Ishikawa (cell line): ENCODE data around the gene SLX1B.
"Not testable (repeated sequence)": the region's sequence is repeated elsewhere in the genome, so short reads cannot be mapped to it uniquely, and the experiment has no call there.

Experiments used
- CEBPB ChIP-seq: IDR thresholded peaks from 2 replicates; pipeline ENCODE4 v1.6.1; 2012
- CREB1 ChIP-seq: IDR thresholded peaks from 2 replicates; pipeline ENCODE4 v1.6.1; 2012; ENCODE audit warnings: low read depth
- EGR1 ChIP-seq: IDR thresholded peaks from 2 replicates; pipeline ENCODE4 v1.6.1; 2012
- EP300 ChIP-seq: IDR thresholded peaks from 2 replicates; pipeline ENCODE4 v1.6.1; 2012; ENCODE audit warnings: borderline replicate concordance
- FOXM1 ChIP-seq: IDR thresholded peaks from 2 replicates; pipeline ENCODE4 v1.6.1; 2012; ENCODE audit warnings: low read depth, borderline replicate concordance
- NFIC ChIP-seq: IDR thresholded peaks from 2 replicates; pipeline ENCODE4 v1.6.1; 2012
- RAD21 ChIP-seq: IDR thresholded peaks from 2 replicates; pipeline ENCODE4 v1.6.1; 2012; ENCODE audit warnings: low read depth
- TAF1 ChIP-seq: IDR thresholded peaks from 2 replicates; pipeline ENCODE4 v1.6.1; 2012; ENCODE audit warnings: low read depth, mild to moderate bottlenecking
- TCF12 ChIP-seq: IDR thresholded peaks from 2 replicates; pipeline ENCODE4 v1.6.1; 2012; ENCODE audit warnings: low read depth
- TEAD4 ChIP-seq: IDR thresholded peaks from 2 replicates; pipeline ENCODE4 v1.6.1; 2012
- YY1 ChIP-seq: IDR thresholded peaks from 2 replicates; pipeline ENCODE4 v1.6.1; 2012; ENCODE audit warnings: low read depth
- TF ChIP-seq, protein P1 (sequence below): IDR thresholded peaks from 2 replicates; pipeline ENCODE4 v1.6.1; 2012
- TF ChIP-seq, protein P2 (sequence below): IDR thresholded peaks from 2 replicates; pipeline ENCODE4 v1.6.1; 2012
- TF ChIP-seq, protein P3 (sequence below): IDR thresholded peaks from 2 replicates; pipeline ENCODE4 v1.6.1; 2012; ENCODE audit warnings: low read depth, mild to moderate bottlenecking

DNA sequence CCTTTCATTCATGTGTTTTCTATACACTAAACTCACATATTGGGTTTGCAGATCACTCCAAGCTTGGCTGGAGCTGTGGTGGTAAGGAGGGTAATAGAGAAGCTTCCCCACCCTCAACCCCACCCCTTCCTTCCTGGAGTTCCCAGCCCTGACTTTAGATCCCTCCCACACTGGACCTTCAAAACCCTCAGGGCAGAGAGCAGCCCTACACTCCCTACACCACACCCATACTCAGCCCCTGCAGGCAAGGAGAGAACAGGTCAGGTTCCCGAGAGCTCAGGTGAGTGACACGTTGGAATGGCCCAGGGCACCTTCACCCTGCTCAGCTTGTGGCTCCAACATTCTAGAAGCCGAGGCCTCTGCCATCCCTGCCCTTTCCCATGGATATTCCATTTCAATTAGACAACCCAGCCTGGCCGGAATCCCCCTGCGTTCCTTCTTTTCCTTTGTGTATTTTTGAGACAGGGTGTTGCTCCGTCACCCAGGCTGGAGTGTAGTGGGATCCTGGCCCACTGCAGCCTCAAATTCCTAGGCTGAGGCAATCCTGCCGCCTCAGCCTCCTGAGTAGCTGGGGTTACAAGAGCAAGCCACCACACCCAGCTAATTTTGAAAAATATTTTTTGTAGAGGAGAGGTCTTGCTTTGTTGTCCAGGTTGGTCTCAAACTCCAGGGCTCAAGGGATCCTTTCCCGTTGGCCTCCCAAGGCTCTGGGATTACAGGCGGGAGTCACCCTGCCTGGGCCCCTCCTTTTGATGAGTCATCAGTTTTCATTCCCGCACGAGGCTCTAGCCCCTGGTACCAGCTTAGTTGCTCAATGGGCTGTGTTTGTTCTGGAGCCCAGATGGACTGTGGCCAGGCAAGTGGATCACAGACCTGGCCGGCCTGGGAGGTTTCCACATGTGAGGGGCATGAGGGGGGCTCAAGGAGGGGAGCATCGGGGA, 5.6 kb downstream of the SLX1B start, which contains the start of gene SULT1A4:
- TF ChIP-seq EP300, CREB1, TAF1, YY1, CEBPB, FOXM1, RAD21, TEAD4, TCF12, EGR1, NFIC: not testable (repeated sequence)
- TF ChIP-seq, protein P1, sequence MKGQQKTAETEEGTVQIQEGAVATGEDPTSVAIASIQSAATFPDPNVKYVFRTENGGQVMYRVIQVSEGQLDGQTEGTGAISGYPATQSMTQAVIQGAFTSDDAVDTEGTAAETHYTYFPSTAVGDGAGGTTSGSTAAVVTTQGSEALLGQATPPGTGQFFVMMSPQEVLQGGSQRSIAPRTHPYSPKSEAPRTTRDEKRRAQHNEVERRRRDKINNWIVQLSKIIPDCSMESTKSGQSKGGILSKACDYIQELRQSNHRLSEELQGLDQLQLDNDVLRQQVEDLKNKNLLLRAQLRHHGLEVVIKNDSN: not testable (repeated sequence)
- TF ChIP-seq, protein P2, sequence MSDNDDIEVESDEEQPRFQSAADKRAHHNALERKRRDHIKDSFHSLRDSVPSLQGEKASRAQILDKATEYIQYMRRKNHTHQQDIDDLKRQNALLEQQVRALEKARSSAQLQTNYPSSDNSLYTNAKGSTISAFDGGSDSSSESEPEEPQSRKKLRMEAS: not testable (repeated sequence)
- TF ChIP-seq, protein P3, sequence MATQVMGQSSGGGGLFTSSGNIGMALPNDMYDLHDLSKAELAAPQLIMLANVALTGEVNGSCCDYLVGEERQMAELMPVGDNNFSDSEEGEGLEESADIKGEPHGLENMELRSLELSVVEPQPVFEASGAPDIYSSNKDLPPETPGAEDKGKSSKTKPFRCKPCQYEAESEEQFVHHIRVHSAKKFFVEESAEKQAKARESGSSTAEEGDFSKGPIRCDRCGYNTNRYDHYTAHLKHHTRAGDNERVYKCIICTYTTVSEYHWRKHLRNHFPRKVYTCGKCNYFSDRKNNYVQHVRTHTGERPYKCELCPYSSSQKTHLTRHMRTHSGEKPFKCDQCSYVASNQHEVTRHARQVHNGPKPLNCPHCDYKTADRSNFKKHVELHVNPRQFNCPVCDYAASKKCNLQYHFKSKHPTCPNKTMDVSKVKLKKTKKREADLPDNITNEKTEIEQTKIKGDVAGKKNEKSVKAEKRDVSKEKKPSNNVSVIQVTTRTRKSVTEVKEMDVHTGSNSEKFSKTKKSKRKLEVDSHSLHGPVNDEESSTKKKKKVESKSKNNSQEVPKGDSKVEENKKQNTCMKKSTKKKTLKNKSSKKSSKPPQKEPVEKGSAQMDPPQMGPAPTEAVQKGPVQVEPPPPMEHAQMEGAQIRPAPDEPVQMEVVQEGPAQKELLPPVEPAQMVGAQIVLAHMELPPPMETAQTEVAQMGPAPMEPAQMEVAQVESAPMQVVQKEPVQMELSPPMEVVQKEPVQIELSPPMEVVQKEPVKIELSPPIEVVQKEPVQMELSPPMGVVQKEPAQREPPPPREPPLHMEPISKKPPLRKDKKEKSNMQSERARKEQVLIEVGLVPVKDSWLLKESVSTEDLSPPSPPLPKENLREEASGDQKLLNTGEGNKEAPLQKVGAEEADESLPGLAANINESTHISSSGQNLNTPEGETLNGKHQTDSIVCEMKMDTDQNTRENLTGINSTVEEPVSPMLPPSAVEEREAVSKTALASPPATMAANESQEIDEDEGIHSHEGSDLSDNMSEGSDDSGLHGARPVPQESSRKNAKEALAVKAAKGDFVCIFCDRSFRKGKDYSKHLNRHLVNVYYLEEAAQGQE: not testable (repeated sequence)
